HCT116 (cell line): Measurements from ENCODE around the gene BEX3. TPM values are rescaled to one million over a fixed set of nuclear protein-coding genes. Genes with fewer than 3 reads are reported as not detected.

Source experiments
- ATAC-seq: fragments of 200-7000 bp; cut with Tn5 transposase; 2 replicates; pipeline ENCODE4 v1.9.1; 2020; ENCODE audit warnings: mild to moderate bottlenecking, moderate library complexity
- BruUV-seq: library from RNA; stranded (reverse); fragments of 400-500 nt; replicated peaks from 2 replicates; lab custom pipeline; 2021; lab: Mats Ljungman, UMichigan
- CTCF ChIA-PET: fragments of 300-600 bp; sonication (Branson Sonifier 250); formaldehyde crosslinking; loops from one replicate; lab custom pipeline; 2021; ENCODE audit warnings: antibody characterized with exemption; lab: Charles Lee
- POLR2A ChIA-PET: fragments of 300-600, 350-600 bp; sonication (Branson Sonifier 250); formaldehyde crosslinking; loops from one replicate; lab custom pipeline; 2021; ENCODE audit warnings: antibody characterized with exemption; lab: Charles Lee
- RAD21 ChIA-PET, 2 experiments: fragments of 300-600 bp; sonication (Branson Sonifier 250); formaldehyde crosslinking; loops; one replicate each; lab custom pipeline; 2023; ENCODE audit warnings: low total read pairs in 2 of 2; ENCODE audit not compliant: uncharacterized antibody in 2 of 2, unreplicated experiment in 2 of 2, low non-redundant PET in 1 of 2; lab: Charles Lee
- DNase-seq: peaks from one replicate; pipeline ENCODE4 v3.0.0-alpha.2; 2010; ENCODE audit warnings: low read depth, low spot score
- H2AFZ ChIP-seq: fragments of 200-600 bp; shearing (Covaris generic), sonication (generic); 2 replicates; pipeline ENCODE4 v1.6.1; 2017; ENCODE audit warnings: low read depth, mixed run types, mixed read lengths, antibody characterized with exemption, low read length; ENCODE audit not compliant: poor library complexity, severe bottlenecking
- H3K27ac ChIP-seq: 2 replicates; pipeline ENCODE4 v1.5.1; 2012; ENCODE audit warnings: low read depth, low read length
- H3K27me3 ChIP-seq: fragments of 200-600 bp; sonication (generic); 2 replicates; pipeline ENCODE4 v1.6.1; 2016; ENCODE audit warnings: mixed run types, low read length, mixed read lengths; ENCODE audit not compliant: insufficient read depth
- H3K36me3 ChIP-seq, 2 experiments: fragments of 200-500 bp in 1 of 2; fragments of 200-600 bp in 1 of 2; sonication (Bioruptor generic) in 1 of 2; sonication (generic) in 1 of 2; 2 replicates each; pipeline versions ENCODE4 v1.5.1 to v1.6.1; 2014 to 2016; ENCODE audit warnings: low read length in 2 of 2, inconsistent platforms in 1 of 2, mixed read lengths in 1 of 2, mixed run types in 1 of 2; ENCODE audit not compliant: insufficient read depth in 2 of 2, control insufficient read depth in 1 of 2
- H3K4me1 ChIP-seq, 2 experiments: fragments of 200-600 bp in 1 of 2; sonication (generic) in 1 of 2; 2 replicates each; pipeline versions ENCODE4 v1.5.1 to v1.6.1; 2012 to 2017; ENCODE audit warnings: low read length in 2 of 2, inconsistent platforms in 1 of 2, mild to moderate bottlenecking in 1 of 2, mixed read lengths in 1 of 2, mixed run types in 1 of 2, moderate library complexity in 1 of 2; ENCODE audit not compliant: insufficient read depth in 2 of 2, control insufficient read depth in 1 of 2
- H3K4me2 ChIP-seq: fragments of 200-600 bp; sonication (generic); 2 replicates; pipeline ENCODE4 v1.6.1; 2017; ENCODE audit warnings: mixed run types, low read length, mixed read lengths
- H3K4me3 ChIP-seq, 2 experiments: fragments of 200-600 bp in 1 of 2; sonication (generic) in 1 of 2; replicated peaks in 1 of 2; 2 replicates each; pipeline ENCODE4 v1.5.1; 2011 to 2016; ENCODE audit warnings: low read length in 2 of 2, control low read depth in 1 of 2, low read depth in 1 of 2, mild to moderate bottlenecking in 1 of 2, mixed read lengths in 1 of 2, mixed run types in 1 of 2
- H3K79me2 ChIP-seq: fragments of 200-600 bp; sonication (generic); 2 replicates; pipeline ENCODE4 v1.6.1; 2017; ENCODE audit warnings: mild to moderate bottlenecking, mixed run types, low read length, moderate library complexity, mixed read lengths; ENCODE audit not compliant: insufficient read depth
- H3K9ac ChIP-seq: fragments of 200-600 bp; sonication (generic); 2 replicates; pipeline ENCODE4 v1.6.1; 2016; ENCODE audit warnings: low read length, mixed read lengths
- H3K9me2 ChIP-seq: fragments of 200-600 bp; sonication (generic), shearing (Covaris generic); 2 replicates; pipeline ENCODE4 v1.6.1; 2017; ENCODE audit warnings: mixed run types, mild to moderate bottlenecking, moderate library complexity; ENCODE audit not compliant: insufficient read depth
- H3K9me3 ChIP-seq, 2 experiments: fragments of 200-500 bp in 1 of 2; fragments of 200-600 bp in 1 of 2; sonication (Bioruptor generic) in 1 of 2; sonication (generic) in 1 of 2; 2 replicates each; pipeline ENCODE4 v1.6.1; 2014 to 2017; ENCODE audit warnings: low read length in 2 of 2, mixed read lengths in 2 of 2, inconsistent platforms in 1 of 2, low read depth in 1 of 2, mild to moderate bottlenecking in 1 of 2, mixed run types in 1 of 2, moderate library complexity in 1 of 2; ENCODE audit not compliant: control insufficient read depth in 1 of 2, insufficient read depth in 1 of 2
- H4K20me1 ChIP-seq: fragments of 200-600 bp; sonication (generic), shearing (Covaris generic); 2 replicates; pipeline ENCODE4 v1.6.1; 2017; ENCODE audit warnings: mixed run types, mild to moderate bottlenecking, moderate library complexity; ENCODE audit not compliant: insufficient read depth
- CEBPB ChIP-seq: IDR thresholded peaks from 2 replicates; pipeline ENCODE4 v1.6.1; 2012; ENCODE audit warnings: low read depth
- CTCF ChIP-seq, 3 experiments: fragments of 200-600 bp in 1 of 3; sonication (generic) in 1 of 3; IDR thresholded peaks in 2 of 3; conservative IDR thresholded peaks in 1 of 3; 2 replicates each; pipeline ENCODE4 v1.5.1; 2012 to 2017; ENCODE audit warnings: low read depth in 2 of 3, low read length in 2 of 3, antibody characterized with exemption in 1 of 3, borderline replicate concordance in 1 of 3, control low read depth in 1 of 3, mild to moderate bottlenecking in 1 of 3, mixed read lengths in 1 of 3, mixed run types in 1 of 3, moderate library complexity in 1 of 3; ENCODE audit not compliant: insufficient read depth in 1 of 3
- EGR1 ChIP-seq: IDR thresholded peaks from 2 replicates; pipeline ENCODE4 v1.6.1; 2012; ENCODE audit warnings: low read depth
- EZH2 ChIP-seq: fragments of 200-600 bp; sonication (generic); IDR thresholded peaks from 2 replicates; pipeline ENCODE4 v1.6.1; 2017; ENCODE audit warnings: antibody characterized with exemption, mixed run types
- EZH2phosphoT487 ChIP-seq: fragments of 200-600 bp; IDR thresholded peaks from 2 replicates; pipeline ENCODE4 v1.6.1; 2018; ENCODE audit warnings: antibody characterized with exemption, borderline replicate concordance
- FOSL1 ChIP-seq: IDR thresholded peaks from 2 replicates; pipeline ENCODE4 v1.6.1; 2012; ENCODE audit warnings: low read depth
- JUND ChIP-seq: IDR thresholded peaks from 2 replicates; pipeline ENCODE4 v1.6.1; 2012
- MAX ChIP-seq: IDR thresholded peaks from 2 replicates; pipeline ENCODE4 v1.6.1; 2012
- POLR2A ChIP-seq: IDR thresholded peaks from 2 replicates; pipeline ENCODE4 v1.7.0; 2011; ENCODE audit warnings: borderline replicate concordance; ENCODE audit not compliant: insufficient read depth, insufficient read length; ENCODE audit errors: extremely low read depth
- POLR2AphosphoS5 ChIP-seq: IDR thresholded peaks from 2 replicates; pipeline ENCODE4 v1.6.1; 2011; ENCODE audit warnings: mild to moderate bottlenecking, low read depth, low read length, moderate library complexity
- RAD21 ChIP-seq: IDR thresholded peaks from 2 replicates; pipeline ENCODE4 v1.6.1; 2012; ENCODE audit warnings: low read depth, mild to moderate bottlenecking
- SIN3A ChIP-seq: IDR thresholded peaks from 2 replicates; pipeline ENCODE4 v1.6.1; 2012; ENCODE audit warnings: low read depth
- SP1 ChIP-seq: IDR thresholded peaks from 2 replicates; pipeline ENCODE4 v1.6.1; 2012; ENCODE audit warnings: low read depth
- SRF ChIP-seq: IDR thresholded peaks from 2 replicates; pipeline ENCODE4 v1.6.1; 2012; ENCODE audit warnings: low read depth
- TCF7L2 ChIP-seq: IDR thresholded peaks from 2 replicates; pipeline ENCODE4 v1.7.0; 2011; ENCODE audit warnings: borderline replicate concordance, inconsistent platforms; ENCODE audit not compliant: insufficient read depth, insufficient read length; ENCODE audit errors: extremely low read depth
- ZBTB33 ChIP-seq: IDR thresholded peaks from 2 replicates; pipeline ENCODE4 v1.6.1; 2011; ENCODE audit warnings: mild to moderate bottlenecking, low read length, moderate library complexity; ENCODE audit not compliant: insufficient replicate concordance; ENCODE audit errors: extremely low read depth
- ZFX ChIP-seq: fragments of 450-650 bp; IDR thresholded peaks from 2 replicates; pipeline ENCODE4 v1.6.1; 2017
- ZNF274 ChIP-seq: fragments of 200-500 bp; sonication (Bioruptor generic); IDR thresholded peaks from 2 replicates; pipeline ENCODE4 v1.6.1; 2014; ENCODE audit warnings: mild to moderate bottlenecking, low read depth, low read length, inconsistent platforms
- intact Hi-C: fragments of 100-400 bp; cut with micrococcal nuclease; formaldehyde crosslinking; loops from 2 replicates; pipeline ENCODE4 v1.10.0; 2022
- total RNA-seq: library from RNA; stranded (reverse); gene quantifications from one replicate; pipeline ENCODE4 v1.2.1, GENCODE V29; 2021; ENCODE audit not compliant: unreplicated experiment
- TF ChIP-seq, protein P1 (sequence below): IDR thresholded peaks from 2 replicates; pipeline ENCODE4 v1.6.1; 2012; ENCODE audit warnings: low read depth

The BEX3 gene
- total RNA-seq, 1 experiment from 2014 or later, result 86.2 TPM

- intact Hi-C loops, result no loop called here
- Histone ChIP-seq H3K27ac (no peak overlapping the region), H3K79me2 (no peaks in the 10 kb centered on the region), H3K4me2 (peak overlapping the region; percentile 46; the same call in 1 of the 2 replicates), H4K20me1 (no peaks in the 10 kb centered on the region), H3K36me3 (no peaks in the 10 kb centered on the region), H2AFZ (peak overlapping the region; percentile 51), H3K27me3 (no peaks in the 10 kb centered on the region), H3K9me3 (no peaks in the 10 kb centered on the region)
- POLR2A ChIA-PET, result no interaction called here
- ATAC-seq, result no peak
- RAD21 ChIA-PET, result no interaction called here
- no peak for TF ChIP-seq ZNF274
- TF ChIP-seq POLR2AphosphoS5, result no peak
- no peak for TF ChIP-seq TCF7L2
- TF ChIP-seq SIN3A, result no peak
- no peak for TF ChIP-seq FOSL1
- TF ChIP-seq EZH2phosphoT487, result no peak
- no peak for TF ChIP-seq ZFX
- no peak for TF ChIP-seq EGR1
- TF ChIP-seq, protein P1, sequence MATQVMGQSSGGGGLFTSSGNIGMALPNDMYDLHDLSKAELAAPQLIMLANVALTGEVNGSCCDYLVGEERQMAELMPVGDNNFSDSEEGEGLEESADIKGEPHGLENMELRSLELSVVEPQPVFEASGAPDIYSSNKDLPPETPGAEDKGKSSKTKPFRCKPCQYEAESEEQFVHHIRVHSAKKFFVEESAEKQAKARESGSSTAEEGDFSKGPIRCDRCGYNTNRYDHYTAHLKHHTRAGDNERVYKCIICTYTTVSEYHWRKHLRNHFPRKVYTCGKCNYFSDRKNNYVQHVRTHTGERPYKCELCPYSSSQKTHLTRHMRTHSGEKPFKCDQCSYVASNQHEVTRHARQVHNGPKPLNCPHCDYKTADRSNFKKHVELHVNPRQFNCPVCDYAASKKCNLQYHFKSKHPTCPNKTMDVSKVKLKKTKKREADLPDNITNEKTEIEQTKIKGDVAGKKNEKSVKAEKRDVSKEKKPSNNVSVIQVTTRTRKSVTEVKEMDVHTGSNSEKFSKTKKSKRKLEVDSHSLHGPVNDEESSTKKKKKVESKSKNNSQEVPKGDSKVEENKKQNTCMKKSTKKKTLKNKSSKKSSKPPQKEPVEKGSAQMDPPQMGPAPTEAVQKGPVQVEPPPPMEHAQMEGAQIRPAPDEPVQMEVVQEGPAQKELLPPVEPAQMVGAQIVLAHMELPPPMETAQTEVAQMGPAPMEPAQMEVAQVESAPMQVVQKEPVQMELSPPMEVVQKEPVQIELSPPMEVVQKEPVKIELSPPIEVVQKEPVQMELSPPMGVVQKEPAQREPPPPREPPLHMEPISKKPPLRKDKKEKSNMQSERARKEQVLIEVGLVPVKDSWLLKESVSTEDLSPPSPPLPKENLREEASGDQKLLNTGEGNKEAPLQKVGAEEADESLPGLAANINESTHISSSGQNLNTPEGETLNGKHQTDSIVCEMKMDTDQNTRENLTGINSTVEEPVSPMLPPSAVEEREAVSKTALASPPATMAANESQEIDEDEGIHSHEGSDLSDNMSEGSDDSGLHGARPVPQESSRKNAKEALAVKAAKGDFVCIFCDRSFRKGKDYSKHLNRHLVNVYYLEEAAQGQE, result no peak
- TF ChIP-seq SRF, result no peak
- TF ChIP-seq JUND, result no peak
- TF ChIP-seq CTCF (IDR thresholded peaks at IDR 0.05 in 2 of 3, conservative IDR thresholded peaks at IDR 0.05 in 1 of 3; ENCODE audit: borderline replicate concordance in 1 of 3, insufficient read depth in 1 of 3, low read depth in 2 of 3, low read length in 2 of 3), result no peak
- TF ChIP-seq CEBPB, result no peak
- TF ChIP-seq RAD21, result no peak
- TF ChIP-seq MAX, result no peak
- no peak for TF ChIP-seq ZBTB33
- TF ChIP-seq EZH2, result no peak
- TF ChIP-seq SP1, result no peak
- TF ChIP-seq POLR2A, result no peak
- TF ChIP-seq, all 23 proteins: peak for 0
- BruUV-seq, result no TSS peak
- Histone ChIP-seq H3K4me1 (peaks cover 5 to 11% of the 10 kb centered on the region in 2 experiments; a peak in 3 of 4 replicates), H3K9ac (no peak overlapping the region), H3K4me3 (no peak overlapping the region), H3K9me2 (no peaks in the 10 kb centered on the region)
- no peak for DNase-seq
- CTCF ChIA-PET, result no interaction called here
Observed at GRCh38 chrX:103363046-103363445, 13.3 kb upstream of the BEX3 start.
